OCI-LY1 (cell line): Measurements from ENCODE around the gene LINC01488.

Experiments used
- H2AFZ ChIP-seq: fragments of 200-600 bp; sonication (generic), shearing (Covaris generic); 2 replicates; pipeline ENCODE4 v1.6.0; 2014; ENCODE audit warnings: antibody characterized with exemption, mild to moderate bottlenecking, low read length
- H3F3A ChIP-seq: fragments of 200-600 bp; sonication (generic), shearing (Covaris generic); 2 replicates; pipeline ENCODE4 v1.6.0; 2014; ENCODE audit warnings: mild to moderate bottlenecking, antibody characterized with exemption, low read length, moderate library complexity; ENCODE audit not compliant: insufficient read depth
- H3K27ac ChIP-seq: fragments of 200-600 bp; sonication (generic); 2 replicates; pipeline ENCODE4 v1.5.1; 2014; ENCODE audit warnings: low read length, mixed run types, mild to moderate bottlenecking, low read depth; ENCODE audit not compliant: poor library complexity, severe bottlenecking
- H3K27me3 ChIP-seq: fragments of 200-600 bp; sonication (generic); 2 replicates; pipeline ENCODE4 v1.6.0; 2014; ENCODE audit warnings: antibody characterized with exemption, mild to moderate bottlenecking, low read length, moderate library complexity; ENCODE audit not compliant: insufficient read depth
- H3K36me3 ChIP-seq: fragments of 200-600 bp; sonication (generic); 2 replicates; pipeline ENCODE4 v1.6.1; 2014; ENCODE audit warnings: mild to moderate bottlenecking, antibody characterized with exemption, low read length, moderate library complexity, mixed read lengths; ENCODE audit not compliant: insufficient read depth
- H3K4me1 ChIP-seq: fragments of 200-600 bp; sonication (generic); 2 replicates; pipeline ENCODE4 v1.5.1; 2014; ENCODE audit warnings: mild to moderate bottlenecking, low read length, moderate library complexity; ENCODE audit not compliant: insufficient read depth, severe bottlenecking
- H3K4me2 ChIP-seq: fragments of 200-600 bp; sonication (generic), shearing (Covaris generic); 2 replicates; pipeline ENCODE4 v1.6.1; 2014; ENCODE audit warnings: low read length
- H3K4me3 ChIP-seq: fragments of 200-600 bp; sonication (generic); 2 replicates; pipeline ENCODE4 v1.5.1; 2014; ENCODE audit warnings: low read length, low read depth, mild to moderate bottlenecking, mixed read lengths; ENCODE audit not compliant: poor library complexity, severe bottlenecking
- H3K79me2 ChIP-seq: fragments of 200-600 bp; shearing (Covaris generic); 2 replicates; pipeline ENCODE4 v1.6.1; 2016; ENCODE audit warnings: mixed run types, low read length, mixed read lengths; ENCODE audit not compliant: insufficient read depth
- H3K9ac ChIP-seq: fragments of 200-600 bp; sonication (generic), shearing (Covaris generic); 2 replicates; pipeline ENCODE4 v1.6.1; 2014; ENCODE audit warnings: mild to moderate bottlenecking, low read length, mixed read lengths
- H3K9me2 ChIP-seq: fragments of 200-600 bp; sonication (generic), shearing (Covaris generic); 2 replicates; pipeline ENCODE4 v1.6.1; 2014; ENCODE audit warnings: low read depth, mild to moderate bottlenecking, low read length, mixed read lengths
- H3K9me3 ChIP-seq: fragments of 200-600 bp; shearing (Covaris generic); 2 replicates; pipeline ENCODE4 v1.6.1; 2014; ENCODE audit warnings: low read length, mixed read lengths
- H4K20me1 ChIP-seq: fragments of 200-600 bp; sonication (generic), shearing (Covaris generic); 2 replicates; pipeline ENCODE4 v1.6.0; 2016; ENCODE audit warnings: mild to moderate bottlenecking, low read length; ENCODE audit not compliant: insufficient read depth
- EZH2 ChIP-seq: fragments of 200-600 bp; sonication (generic), shearing (Covaris generic); IDR thresholded peaks from 2 replicates; pipeline ENCODE4 v1.8.0; 2017; ENCODE audit warnings: borderline replicate concordance, mixed run types, mild to moderate bottlenecking, antibody characterized with exemption, low read length, moderate library complexity, mixed read lengths
- TF ChIP-seq, protein P1 (sequence below): fragments of 200-600 bp; sonication (generic), shearing (Covaris generic); IDR thresholded peaks from 2 replicates; pipeline ENCODE4 v1.5.1; 2017; ENCODE audit warnings: mild to moderate bottlenecking, antibody characterized with exemption, low read length, moderate library complexity, mixed read lengths

The LINC01488 gene

DNA sequence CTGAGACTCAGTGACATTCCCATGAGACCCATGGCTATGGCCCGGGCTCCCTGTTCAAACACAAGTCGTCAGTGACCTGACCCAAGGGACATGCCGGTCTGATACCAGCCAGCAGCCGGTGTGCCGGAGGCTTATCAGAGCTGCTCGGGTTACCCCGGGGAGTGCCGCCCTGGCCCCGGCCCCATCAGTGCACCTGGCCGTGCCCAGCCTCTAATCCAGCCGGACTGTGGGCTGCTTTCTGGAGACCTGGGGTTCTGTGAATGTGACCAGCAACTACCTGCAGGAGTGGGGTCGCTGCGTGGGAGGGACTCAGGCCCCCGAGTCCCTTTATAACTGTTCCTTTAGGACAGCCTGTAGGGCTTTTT is 52.7 kb downstream of the LINC01488 start:
- Histone ChIP-seq H3K4me1 (no peaks in the 10 kb centered on the region), H4K20me1 (no peaks in the 10 kb centered on the region), H3K27ac (no peak overlapping the region), H3F3A (no peaks in the 10 kb centered on the region), H3K9me3 (no peaks in the 10 kb centered on the region), H3K27me3 (no peaks in the 10 kb centered on the region), H3K9ac (no peak overlapping the region), H2AFZ (no peak overlapping the region), H3K79me2 (no peaks in the 10 kb centered on the region), H3K4me3 (no peak overlapping the region), H3K4me2 (no peak overlapping the region), H3K9me2 (no peaks in the 10 kb centered on the region), H3K36me3 (no peaks in the 10 kb centered on the region)
- TF ChIP-seq EZH2, result no peak
- TF ChIP-seq, protein P1, sequence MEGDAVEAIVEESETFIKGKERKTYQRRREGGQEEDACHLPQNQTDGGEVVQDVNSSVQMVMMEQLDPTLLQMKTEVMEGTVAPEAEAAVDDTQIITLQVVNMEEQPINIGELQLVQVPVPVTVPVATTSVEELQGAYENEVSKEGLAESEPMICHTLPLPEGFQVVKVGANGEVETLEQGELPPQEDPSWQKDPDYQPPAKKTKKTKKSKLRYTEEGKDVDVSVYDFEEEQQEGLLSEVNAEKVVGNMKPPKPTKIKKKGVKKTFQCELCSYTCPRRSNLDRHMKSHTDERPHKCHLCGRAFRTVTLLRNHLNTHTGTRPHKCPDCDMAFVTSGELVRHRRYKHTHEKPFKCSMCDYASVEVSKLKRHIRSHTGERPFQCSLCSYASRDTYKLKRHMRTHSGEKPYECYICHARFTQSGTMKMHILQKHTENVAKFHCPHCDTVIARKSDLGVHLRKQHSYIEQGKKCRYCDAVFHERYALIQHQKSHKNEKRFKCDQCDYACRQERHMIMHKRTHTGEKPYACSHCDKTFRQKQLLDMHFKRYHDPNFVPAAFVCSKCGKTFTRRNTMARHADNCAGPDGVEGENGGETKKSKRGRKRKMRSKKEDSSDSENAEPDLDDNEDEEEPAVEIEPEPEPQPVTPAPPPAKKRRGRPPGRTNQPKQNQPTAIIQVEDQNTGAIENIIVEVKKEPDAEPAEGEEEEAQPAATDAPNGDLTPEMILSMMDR, result no peak

DNA sequence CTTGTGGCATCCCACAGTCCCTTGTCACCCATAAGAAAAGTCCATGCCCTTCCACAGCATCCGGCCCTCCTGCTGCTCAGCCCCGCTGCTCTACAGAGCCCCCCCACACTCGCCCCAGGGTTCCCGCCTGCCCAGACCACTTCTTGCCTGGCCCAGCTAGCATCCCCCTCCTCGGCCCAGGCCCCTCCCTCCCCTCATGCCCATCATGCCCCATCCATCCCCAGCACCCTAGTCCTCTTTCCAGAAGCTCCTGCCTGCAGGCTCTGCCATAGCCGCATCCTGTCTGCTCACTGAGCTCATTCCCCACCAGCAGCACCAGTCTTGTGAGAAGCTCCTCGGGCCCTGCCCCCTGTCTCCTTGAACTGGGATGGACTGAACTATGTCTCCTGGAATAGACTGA is 54.4 kb downstream of the LINC01488 start:
- no peak overlapping the region for H3K27ac ChIP-seq

DNA sequence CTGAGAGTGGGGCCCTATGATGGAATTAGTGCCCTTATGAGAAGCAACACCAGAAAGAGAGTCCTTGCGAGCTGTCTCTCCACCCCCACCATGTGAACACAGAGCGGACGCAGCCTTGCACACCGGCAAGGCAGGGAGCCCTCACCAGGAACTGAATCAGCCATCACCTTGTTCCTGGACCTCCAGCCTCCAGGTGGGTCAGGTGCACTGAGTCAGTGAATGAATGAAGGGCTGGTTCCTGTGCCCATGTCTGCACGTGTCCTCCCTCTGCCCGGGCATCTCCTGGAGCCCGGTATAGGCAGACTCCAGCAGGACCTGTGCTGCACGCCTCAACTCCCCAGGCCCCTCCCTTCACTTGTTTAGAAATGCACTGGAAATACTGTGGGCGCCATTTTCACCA is 54.9 kb downstream of the LINC01488 start:
- no peaks in the 10 kb centered on the region for H4K20me1 ChIP-seq
- no peaks in the 10 kb centered on the region for H3F3A ChIP-seq
- TF ChIP-seq EZH2, result no peak
- TF ChIP-seq, protein P1, result no peak
- no peak overlapping the region for H3K4me2 ChIP-seq
- no peak overlapping the region for H3K9ac ChIP-seq
- H3K79me2 ChIP-seq, result no peaks in the 10 kb centered on the region
- H2AFZ ChIP-seq, result no peak overlapping the region
- no peaks in the 10 kb centered on the region for H3K9me2 ChIP-seq
- no peak overlapping the region for H3K27ac ChIP-seq
- H3K27me3 ChIP-seq, result no peaks in the 10 kb centered on the region
- H3K9me3 ChIP-seq, result no peaks in the 10 kb centered on the region
- no peak overlapping the region for H3K4me3 ChIP-seq
- no peaks in the 10 kb centered on the region for H3K4me1 ChIP-seq
- no peaks in the 10 kb centered on the region for H3K36me3 ChIP-seq

More for the DNA sequence above, 54.4 kb downstream of the LINC01488 start:
- H2AFZ ChIP-seq, result no peak overlapping the region
- H3F3A ChIP-seq, result no peaks in the 10 kb centered on the region
- H3K4me3 ChIP-seq, result no peak overlapping the region
- H3K36me3 ChIP-seq, result no peaks in the 10 kb centered on the region
- no peaks in the 10 kb centered on the region for H4K20me1 ChIP-seq
- no peak overlapping the region for H3K4me2 ChIP-seq
- H3K4me1 ChIP-seq, result no peaks in the 10 kb centered on the region
- H3K27me3 ChIP-seq, result no peaks in the 10 kb centered on the region
- no peak overlapping the region for H3K9ac ChIP-seq
- no peaks in the 10 kb centered on the region for H3K79me2 ChIP-seq
- TF ChIP-seq EZH2, result no peak
- TF ChIP-seq, protein P1, result no peak
- no peaks in the 10 kb centered on the region for H3K9me2 ChIP-seq
- H3K9me3 ChIP-seq, result no peaks in the 10 kb centered on the region
